GM18508 (cell line): Measurements from ENCODE around the gene WDR44.
"Not testable (repeated sequence)": the region's sequence is repeated elsewhere in the genome, so short reads cannot be mapped to it uniquely, and the experiment has no call there.

ENCODE experiments used
- ATAC-seq: cut with Tn5 transposase; IDR thresholded peaks from one replicate; pipeline ENCODE4 v1.9.1; 2021; ENCODE audit warnings: moderate number of reproducible peaks; ENCODE audit not compliant: insufficient read depth, unreplicated experiment

Gene WDR44

DNA sequence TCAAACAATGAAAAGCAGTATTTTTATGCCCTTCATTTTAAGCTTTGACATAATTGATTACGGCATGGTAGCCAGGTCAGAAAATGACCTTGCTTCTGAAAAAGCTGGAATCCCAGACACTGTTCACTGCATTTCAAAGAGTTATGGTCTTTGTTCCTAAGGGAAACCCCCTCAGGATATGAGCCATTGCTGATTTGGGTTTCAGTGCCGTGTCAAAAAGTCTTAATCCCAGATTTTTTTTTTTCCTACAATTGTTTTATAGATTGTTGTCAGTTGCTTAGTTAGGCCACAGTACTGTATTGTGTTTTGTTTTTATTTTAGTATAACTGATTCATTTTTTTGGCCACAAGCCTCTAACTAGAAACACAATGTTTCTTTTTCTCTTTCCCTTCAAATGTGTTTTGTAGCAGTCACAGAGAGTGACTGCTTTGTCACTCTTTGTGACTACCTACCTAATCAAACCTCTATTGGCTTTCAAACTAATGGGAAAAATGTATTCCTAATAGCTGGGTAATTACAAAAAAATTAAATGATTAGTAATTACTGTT is 10.3 kb downstream of the WDR44 start:
- ATAC-seq, result no peak

DNA sequence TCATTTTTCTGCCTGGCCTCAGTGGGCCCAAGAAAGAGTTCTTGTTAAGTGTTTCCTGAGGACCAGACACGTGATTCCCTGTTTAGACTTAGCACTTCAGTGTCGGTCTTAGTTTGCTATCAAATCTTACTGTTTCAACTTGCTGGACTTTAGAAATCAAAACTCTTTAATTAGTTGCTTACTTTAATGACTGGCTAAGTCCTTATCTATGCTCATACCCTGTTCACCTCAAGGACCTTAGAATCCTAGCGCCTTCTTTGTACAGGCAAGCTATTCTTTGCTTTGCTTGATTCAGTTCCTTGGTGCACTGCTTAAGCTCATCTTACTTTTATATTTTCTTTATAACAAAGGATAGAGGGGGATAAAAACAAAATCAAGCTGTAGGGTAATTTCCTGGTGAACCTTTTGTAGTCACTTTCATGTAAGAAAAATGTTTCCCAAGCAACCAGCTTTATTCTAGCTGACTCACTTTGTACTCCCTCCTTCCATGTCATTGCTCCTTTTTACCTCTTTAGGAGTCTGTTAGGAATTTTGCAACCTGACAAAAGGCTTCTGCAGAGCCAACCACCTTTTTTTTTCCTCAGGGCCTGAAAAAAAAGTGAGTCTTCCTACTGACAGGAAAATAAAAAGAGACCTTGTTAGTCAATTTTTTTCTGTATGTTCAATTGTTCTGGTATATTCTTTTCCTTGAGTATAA is 14.7 kb downstream of the WDR44 start:
- no peak for ATAC-seq

DNA sequence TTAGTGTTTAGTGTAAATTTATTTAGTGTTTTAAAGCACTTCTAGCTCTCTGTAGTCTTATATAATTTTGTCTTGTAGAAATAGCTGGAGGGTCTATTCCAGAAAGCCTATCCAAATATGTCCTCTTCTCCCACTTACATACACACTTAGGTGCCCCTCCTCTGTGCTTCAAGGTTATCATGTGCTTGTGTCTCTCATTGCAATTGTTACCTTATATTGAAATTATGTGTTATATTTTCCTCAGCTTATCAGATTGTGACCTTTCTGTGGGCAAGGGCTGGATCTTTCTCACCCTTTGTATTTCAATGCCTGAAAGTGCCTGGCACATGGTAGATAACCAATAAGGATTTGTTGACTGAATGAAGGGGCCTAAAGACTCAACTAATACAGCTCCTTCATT is 18.4 kb downstream of the WDR44 start:
- no peak for ATAC-seq

GRCh38 chrX:118367338-118367737 is 21.4 kb downstream of the WDR44 start:
- no peak for ATAC-seq

DNA sequence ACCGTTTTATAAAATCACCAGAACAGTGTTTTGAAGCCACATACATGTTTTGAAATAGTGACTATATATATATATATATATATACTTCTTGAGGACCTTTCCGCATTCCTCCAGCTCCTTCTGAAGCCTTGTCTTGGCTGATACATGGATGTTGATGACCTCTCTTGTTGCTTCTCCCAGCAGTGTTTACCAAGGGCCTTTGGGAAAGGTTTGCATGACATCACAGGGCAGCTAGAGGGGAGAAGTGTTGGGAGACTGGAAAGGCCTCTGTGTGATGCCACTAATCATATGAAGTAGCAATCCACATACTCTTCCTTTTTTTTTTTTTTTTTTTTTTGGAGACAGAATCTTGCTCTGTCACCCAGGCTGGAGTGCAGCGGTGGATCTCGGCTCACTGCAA is 22.5 kb downstream of the WDR44 start:
- ATAC-seq, result no peak

GRCh38 chrX:118370921-118371624 is 25.2 kb downstream of the WDR44 start:
- no peak for ATAC-seq

GRCh38 chrX:118373538-118373937 is 27.6 kb downstream of the WDR44 start:
- ATAC-seq, result no peak

DNA sequence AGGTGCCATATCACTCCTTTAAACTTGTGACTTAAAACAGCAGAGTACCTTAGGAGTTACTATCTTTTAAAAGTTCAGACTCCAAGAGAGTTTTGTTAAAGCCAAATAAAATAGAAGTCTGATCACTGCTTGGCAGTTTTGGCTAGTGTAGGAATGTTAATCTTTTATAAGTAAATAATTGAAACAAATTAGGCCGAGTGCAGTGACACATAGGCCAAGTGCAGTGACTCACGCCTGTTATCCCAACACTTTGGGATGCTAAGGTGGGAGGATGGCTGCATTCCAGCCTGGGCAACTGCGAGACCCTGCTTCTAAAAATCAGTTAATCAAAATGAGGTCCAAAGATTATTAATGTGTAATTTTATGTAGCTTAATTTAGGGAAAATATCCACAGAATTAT is 37.2 kb downstream of the WDR44 start:
- no peak for ATAC-seq

- no peak for ATAC-seq
Measured at GRCh38 chrX:118392716-118393115, 46.8 kb downstream of the WDR44 start.

GRCh38 chrX:118396113-118396512 is 50.2 kb downstream of the WDR44 start:
- ATAC-seq, result no peak

DNA sequence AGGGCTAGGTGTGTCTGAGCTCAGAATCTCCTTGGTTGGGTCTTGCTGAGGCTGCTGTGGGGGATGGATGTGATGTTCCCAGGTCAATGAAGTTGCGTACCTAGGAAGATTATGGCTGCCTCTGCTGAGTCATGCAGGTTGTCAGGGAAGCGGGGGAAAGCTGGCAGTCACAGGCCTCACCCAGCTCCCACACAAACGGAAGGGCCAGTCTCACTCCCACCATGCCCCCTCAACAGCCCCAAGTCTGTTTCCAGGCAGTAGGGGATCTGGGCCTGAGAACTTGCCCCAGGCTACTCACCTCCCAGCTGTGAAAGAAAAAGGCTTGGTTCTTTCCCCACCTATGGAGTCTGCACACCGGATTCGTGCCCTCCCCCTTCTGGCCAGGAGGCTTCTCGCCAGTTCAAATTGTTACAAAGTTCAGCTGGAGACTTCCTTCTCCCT is 72.9 kb downstream of the WDR44 start:
- ATAC-seq, result no peak

- no peak for ATAC-seq
Measured at GRCh38 chrX:118420462-118420861, 74.6 kb downstream of the WDR44 start.

DNA sequence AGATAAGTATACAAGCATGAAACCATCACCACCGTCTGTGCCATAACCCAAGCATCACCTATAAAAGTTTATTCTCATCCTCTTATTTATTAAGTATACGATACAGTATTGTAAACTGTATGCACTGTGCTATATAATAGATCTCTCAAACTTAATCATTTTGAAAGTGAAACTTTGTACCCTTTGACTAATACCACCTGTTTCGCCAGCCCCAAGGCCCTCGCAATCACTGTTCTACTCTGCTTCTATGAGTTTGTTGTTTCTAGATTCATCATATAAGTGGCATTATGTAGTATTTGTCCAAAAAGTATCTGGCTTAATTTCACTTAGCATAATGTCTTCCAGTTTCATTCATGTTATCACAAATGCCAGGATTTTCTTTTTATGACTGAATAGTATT is 77.7 kb downstream of the WDR44 start:
- peak; percentile 95 for ATAC-seq

DNA sequence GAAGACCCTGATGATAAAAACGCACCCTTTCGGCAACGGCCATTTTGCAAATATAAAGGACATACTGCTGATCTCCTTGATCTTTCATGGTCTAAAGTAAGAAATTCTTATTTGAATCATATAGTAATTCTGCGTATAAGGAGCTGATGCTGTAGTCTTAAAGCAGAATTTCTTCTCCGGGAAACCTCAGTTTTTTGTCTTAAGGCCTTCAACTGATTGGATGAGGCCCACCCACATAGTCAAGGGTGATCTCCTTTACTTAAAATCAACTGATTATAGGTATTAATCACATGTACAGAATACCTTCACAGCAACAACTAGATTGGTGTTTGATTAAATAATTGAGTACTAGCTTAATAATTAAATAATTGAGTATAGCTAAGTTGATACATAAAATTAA is 86.9 kb downstream of the WDR44 start:
- ATAC-seq, result no peak

DNA sequence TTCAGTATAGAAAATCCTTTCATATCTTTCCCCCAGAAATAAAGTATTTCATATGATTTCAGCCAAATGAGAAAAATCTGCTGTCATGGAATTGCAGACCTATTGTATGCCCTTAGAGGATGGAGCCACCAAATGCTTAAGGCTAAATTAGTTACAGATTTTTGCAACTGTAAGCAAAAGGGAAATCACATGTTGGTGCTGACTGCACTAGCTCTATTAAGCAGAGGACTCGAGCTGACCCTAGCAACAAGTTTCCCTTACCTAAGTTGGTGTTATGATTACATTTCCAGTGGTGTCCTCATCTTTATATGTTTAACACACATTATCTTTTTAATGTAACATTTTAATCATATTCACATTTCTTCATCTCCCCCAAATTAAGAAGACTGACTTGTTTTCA is 91.4 kb downstream of the WDR44 start:
- ATAC-seq, result no peak

- no peak for ATAC-seq
Measured at GRCh38 chrX:118448273-118448783, 102.4 kb downstream of the WDR44 start.

DNA sequence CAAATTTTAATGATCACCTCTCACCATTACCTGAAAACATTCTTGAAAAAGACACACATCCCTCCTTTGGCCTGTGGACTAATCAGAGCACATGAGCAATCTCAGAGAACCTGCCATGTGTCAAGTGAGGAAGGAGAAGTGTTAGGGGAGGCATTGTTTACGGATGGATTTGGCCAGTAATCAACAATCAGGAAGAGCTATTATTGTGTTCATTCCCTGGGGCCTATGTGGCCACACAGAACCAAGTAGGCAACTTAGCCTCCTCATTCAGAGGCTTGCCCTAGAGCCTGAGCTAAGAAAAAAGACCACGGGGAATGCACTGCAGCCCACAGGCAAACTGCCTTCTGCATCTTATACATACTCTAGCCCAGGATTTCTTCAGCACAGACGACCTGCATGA is 109.1 kb downstream of the WDR44 start:
- ATAC-seq, result no peak

DNA sequence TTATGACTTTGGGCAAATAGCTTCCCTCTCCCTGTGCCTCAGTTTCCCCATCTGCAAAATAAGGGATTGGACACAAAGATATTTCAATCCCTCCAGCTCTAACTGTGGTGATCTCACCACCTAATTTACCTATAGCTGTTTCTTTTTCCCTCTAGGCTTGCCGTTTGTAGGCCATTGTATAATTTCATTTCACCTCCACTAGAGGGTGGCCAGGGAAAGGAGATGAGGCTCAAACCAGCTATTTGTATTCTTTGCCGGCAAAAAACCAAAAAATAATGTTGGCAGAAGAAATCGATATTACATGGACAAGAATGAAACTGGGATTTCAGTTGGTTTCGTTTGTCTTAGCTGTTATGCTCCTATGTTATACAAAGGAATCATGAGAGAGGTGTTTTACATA is 113.6 kb downstream of the WDR44 start:
- ATAC-seq, result no peak

GRCh38 chrX:118464501-118464900 is 118.6 kb downstream of the WDR44 start:
- ATAC-seq, result no peak

GRCh38 chrX:118468122-118468521 is 122.2 kb downstream of the WDR44 start:
- no peak for ATAC-seq

DNA sequence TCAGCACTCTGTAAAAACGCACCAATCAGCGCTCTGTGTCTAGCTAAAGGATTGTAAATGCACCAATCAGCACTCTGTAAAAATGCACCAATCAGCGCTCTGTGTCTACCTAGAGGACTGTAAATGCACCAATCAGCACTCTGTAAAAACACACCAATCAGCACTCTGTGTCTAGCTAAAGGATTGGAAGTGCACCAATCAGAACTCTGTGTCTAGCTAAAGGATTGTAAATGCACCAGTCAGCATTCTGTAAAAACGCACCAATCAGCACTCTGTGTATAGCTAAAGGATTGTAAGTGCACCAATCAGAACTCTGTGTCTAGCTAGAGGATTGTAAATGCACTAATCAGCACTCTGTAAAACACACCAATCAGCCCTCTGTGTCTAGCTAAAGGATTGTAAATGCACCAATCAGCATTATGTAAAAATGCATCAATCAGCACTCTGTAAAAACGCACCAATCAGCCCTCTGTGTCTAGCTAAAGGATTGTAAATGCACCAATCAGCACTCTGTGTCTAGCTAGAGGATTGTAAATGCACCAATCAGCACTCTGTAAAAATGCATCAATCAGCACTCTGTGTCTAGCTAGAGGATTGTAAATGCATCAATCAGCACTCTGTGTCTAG is 124.9 kb downstream of the WDR44 start:
- ATAC-seq, result not testable (repeated sequence)
